B cell (primary cell): Measurements from ENCODE around the gene SHQ1. TPM values are rescaled to one million over a fixed set of nuclear protein-coding genes. Genes with fewer than 3 reads are reported as not detected.

Experiments
- ATAC-seq: fragments of 200-7000 bp; cut with Tn5 transposase; one replicate; pipeline ENCODE4 v1.10.0; 2021; ENCODE audit warnings: low read depth, mild to moderate bottlenecking, moderate number of reproducible peaks, moderate library complexity
- CTCF ChIA-PET: fragments of 350-600 bp; sonication (Branson Sonifier 250); formaldehyde crosslinking; loops from one replicate; lab custom pipeline; 2021; ENCODE audit warnings: antibody characterized with exemption, inconsistent platforms; lab: Charles Lee
- POLR2A ChIA-PET: fragments of 350-600 bp; sonication (Branson Sonifier 250); formaldehyde crosslinking; loops from one replicate; lab custom pipeline; 2021; ENCODE audit warnings: antibody characterized with exemption; lab: Charles Lee
- DNase-seq: peaks from one replicate; pipeline ENCODE4 v3.0.0; 2013
- H2AFZ ChIP-seq: 2 replicates; pipeline ENCODE4 v1.6.1; 2012; ENCODE audit warnings: mild to moderate bottlenecking, low read depth, low read length; ENCODE audit not compliant: insufficient read depth, poor library complexity, severe bottlenecking
- H3K27ac ChIP-seq, 2 donors: 1 replicate in 1 of 2; 2 replicates in 1 of 2; pipeline ENCODE4 v1.5.1; 2012 to 2013; ENCODE audit warnings: low read length in 2 of 2, mild to moderate bottlenecking in 2 of 2, moderate library complexity in 1 of 2
- H3K27me3 ChIP-seq, 4 experiments: fragments of 200-600 bp in 1 of 4; sonication (generic) in 1 of 4; replicated peaks in 1 of 4; 1 replicate in 2 of 4; 2 replicates in 2 of 4; pipeline versions ENCODE4 v1.6.1 to v1.7.0; 2013 to 2016; ENCODE audit warnings: low read length in 3 of 4, mild to moderate bottlenecking in 2 of 4, mixed read lengths in 1 of 4, moderate library complexity in 1 of 4; ENCODE audit not compliant: insufficient read depth in 4 of 4, control insufficient read depth in 3 of 4; ENCODE audit errors: control extremely low read depth in 1 of 4
- H3K36me3 ChIP-seq, 2 experiments: replicated peaks in 1 of 2; 1 replicate in 1 of 2; 2 replicates in 1 of 2; pipeline versions ENCODE4 v1.6.1 to v1.7.1; 2013; ENCODE audit warnings: low read length in 1 of 2; ENCODE audit not compliant: insufficient read depth in 2 of 2, control insufficient read depth in 1 of 2; ENCODE audit errors: control extremely low read depth in 1 of 2, extremely low read depth in 1 of 2
- H3K4me1 ChIP-seq, 2 donors: fragments of 200-600 bp in 1 of 2; sonication (generic) in 1 of 2; 1 replicate in 1 of 2; 2 replicates in 1 of 2; pipeline versions ENCODE4 v1.5.1 to v1.6.1; 2013 to 2017; ENCODE audit warnings: low read length in 2 of 2; ENCODE audit not compliant: control insufficient read depth in 2 of 2, insufficient read depth in 2 of 2
- H3K4me2 ChIP-seq: replicated peaks from 2 replicates; pipeline ENCODE3; 2012; ENCODE audit warnings: mild to moderate bottlenecking, low read depth, low read length; ENCODE audit not compliant: poor library complexity, severe bottlenecking
- H3K4me3 ChIP-seq, 5 experiments: fragments of 200-600 bp in 1 of 5; sonication (generic) in 1 of 5; 1 replicate in 3 of 5; 2 replicates in 2 of 5; pipeline versions ENCODE4 v1.5.1 to v1.7.0; 2011 to 2016; ENCODE audit warnings: low read length in 4 of 5, mild to moderate bottlenecking in 4 of 5, low read depth in 2 of 5, control low read depth in 1 of 5, moderate library complexity in 1 of 5; ENCODE audit not compliant: insufficient read depth in 1 of 5; ENCODE audit errors: control extremely low read depth in 1 of 5, extremely low read depth in 1 of 5
- H3K79me2 ChIP-seq: fragments of 200-600 bp; sonication (generic); one replicate; pipeline ENCODE4 v1.6.0; 2016; ENCODE audit warnings: low read length; ENCODE audit not compliant: control insufficient read depth, insufficient read depth
- H3K9ac ChIP-seq: fragments of 200-600 bp; sonication (generic); 2 replicates; pipeline ENCODE4 v1.6.1; 2017; ENCODE audit warnings: mild to moderate bottlenecking, low read length, moderate library complexity
- H3K9me3 ChIP-seq, 3 donors: one replicate each; pipeline versions ENCODE4 v1.6.1 to v1.7.1; 2013; ENCODE audit warnings: low read length in 2 of 3; ENCODE audit not compliant: control insufficient read depth in 2 of 3, insufficient read depth in 1 of 3; ENCODE audit errors: control extremely low read depth in 1 of 3
- H4K20me1 ChIP-seq: 2 replicates; pipeline ENCODE4 v1.6.0; 2012; ENCODE audit warnings: mild to moderate bottlenecking, low read length; ENCODE audit not compliant: insufficient read depth, control insufficient read depth, poor library complexity, severe bottlenecking
- H3K27ac Mint-ChIP-seq: one replicate; pipeline ENCODE4 v1.8.0; 2021; ENCODE audit warnings: mixed read lengths
- H3K27me3 Mint-ChIP-seq: one replicate; pipeline ENCODE4 v1.8.0; 2021; ENCODE audit warnings: mixed read lengths
- H3K4me1 Mint-ChIP-seq: one replicate; pipeline ENCODE4 v1.8.0; 2021; ENCODE audit warnings: mixed read lengths
- H3K4me3 Mint-ChIP-seq: one replicate; pipeline ENCODE4 v1.8.0; 2021; ENCODE audit warnings: mixed read lengths
- H3K9me3 Mint-ChIP-seq: one replicate; pipeline ENCODE4 v1.8.0; 2022; ENCODE audit warnings: mixed read lengths; ENCODE audit not compliant: insufficient read depth
- EZH2 ChIP-seq: IDR thresholded peaks from 2 replicates; pipeline ENCODE4 v1.6.1; 2012; ENCODE audit warnings: borderline replicate concordance, low read depth, mild to moderate bottlenecking, moderate library complexity, low read length; ENCODE audit not compliant: insufficient read depth, poor library complexity, severe bottlenecking
- WGBS: methylation state at CpG from one replicate; pipeline ENCODE4 v1.1.5; 2013; ENCODE audit warnings: missing lambda C conversion rate; ENCODE audit not compliant: insufficient coverage; 5-methylcytosine and 5-hydroxymethylcytosine counted together
- intact Hi-C: fragments of 100-400 bp; cut with micrococcal nuclease; formaldehyde crosslinking; loops from one replicate; pipeline ENCODE4 v1.10.0; 2022
- polyA plus RNA-seq: library from polyadenylated mRNA; depleted of rRNA; stranded (reverse); fragments of >200 nt; gene quantifications from 2 replicates; pipeline ENCODE4 v1.2.3, GENCODE V29; 2012
- total RNA-seq, 2 donors: library from RNA; stranded (reverse); fragments of 120-200 nt in 1 of 2; gene quantifications; 1 replicate in 1 of 2; 2 replicates in 1 of 2; pipeline versions ENCODE4 v1.2.3 to v1.2.4, GENCODE V29; 2013 to 2022
- TF ChIP-seq, protein P1 (sequence below): fragments of 200-600 bp; IDR thresholded peaks from one replicate; pipeline ENCODE4 v1.8.0; 2022; ENCODE audit warnings: antibody characterized with exemption, mild to moderate bottlenecking

SHQ1 gene
- total and polyA plus RNA-seq, 2 donors (not counting 1 experiment from before 2014, with no cell fraction given), result 3.6 to 32.0 TPM

DNA sequence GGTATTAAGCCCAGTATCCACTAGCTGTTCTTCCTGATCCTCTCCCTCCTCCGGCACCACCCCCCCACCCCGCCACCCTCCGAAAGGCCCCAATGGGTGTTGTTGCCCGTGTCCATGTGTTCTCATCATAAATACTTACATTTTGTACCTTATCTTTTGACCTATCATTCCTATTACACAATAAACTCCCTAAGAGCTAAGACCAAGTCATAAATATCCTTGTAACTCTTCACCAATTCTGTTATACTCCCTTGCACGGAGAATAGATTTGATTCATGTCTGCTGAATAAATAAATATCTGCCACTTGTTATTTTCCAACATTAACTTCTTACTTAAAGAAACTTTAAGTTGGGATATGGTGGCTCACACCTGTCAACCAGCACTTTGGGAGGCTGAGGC is 43.9 kb downstream of the SHQ1 start:
- Mint-ChIP-seq H3K27ac (no peak overlapping the region), H3K9me3 (no peaks in the 10 kb centered on the region), H3K4me1 (no peaks in the 10 kb centered on the region), H3K27me3 (no peaks in the 10 kb centered on the region), H3K4me3 (no peak overlapping the region)
- H3K27ac ChIP-seq, result no peak overlapping the region
- WGBS, result 79% methylated on average over 2 of the region's 5 CpGs
- no peak overlapping the region for H3K4me2 ChIP-seq
- H3K9me3 ChIP-seq, result no peaks in the 10 kb centered on the region
- CTCF ChIA-PET, result interaction anchor here (0.7 kb wide), 1 partner anchor 8 kb away, joined by 3 read pairs; no protein-coding TSS in a partner anchor
- no peaks in the 10 kb centered on the region for H3K27me3 ChIP-seq
- no peak overlapping the region for H3K4me3 ChIP-seq
- ATAC-seq (no peak), DNase-seq (no peak)
- H3K36me3 ChIP-seq, result peaks cover 0 to 3% of the 10 kb centered on the region in 2 experiments
- H3K4me1 ChIP-seq, result no peaks in the 10 kb centered on the region
- no peak overlapping the region for H2AFZ ChIP-seq
- TF ChIP-seq, protein P1, sequence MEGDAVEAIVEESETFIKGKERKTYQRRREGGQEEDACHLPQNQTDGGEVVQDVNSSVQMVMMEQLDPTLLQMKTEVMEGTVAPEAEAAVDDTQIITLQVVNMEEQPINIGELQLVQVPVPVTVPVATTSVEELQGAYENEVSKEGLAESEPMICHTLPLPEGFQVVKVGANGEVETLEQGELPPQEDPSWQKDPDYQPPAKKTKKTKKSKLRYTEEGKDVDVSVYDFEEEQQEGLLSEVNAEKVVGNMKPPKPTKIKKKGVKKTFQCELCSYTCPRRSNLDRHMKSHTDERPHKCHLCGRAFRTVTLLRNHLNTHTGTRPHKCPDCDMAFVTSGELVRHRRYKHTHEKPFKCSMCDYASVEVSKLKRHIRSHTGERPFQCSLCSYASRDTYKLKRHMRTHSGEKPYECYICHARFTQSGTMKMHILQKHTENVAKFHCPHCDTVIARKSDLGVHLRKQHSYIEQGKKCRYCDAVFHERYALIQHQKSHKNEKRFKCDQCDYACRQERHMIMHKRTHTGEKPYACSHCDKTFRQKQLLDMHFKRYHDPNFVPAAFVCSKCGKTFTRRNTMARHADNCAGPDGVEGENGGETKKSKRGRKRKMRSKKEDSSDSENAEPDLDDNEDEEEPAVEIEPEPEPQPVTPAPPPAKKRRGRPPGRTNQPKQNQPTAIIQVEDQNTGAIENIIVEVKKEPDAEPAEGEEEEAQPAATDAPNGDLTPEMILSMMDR, result no peak
- TF ChIP-seq EZH2, result no peak
- H3K79me2 ChIP-seq, result no peaks in the 10 kb centered on the region
- no peak overlapping the region for H3K9ac ChIP-seq
- H4K20me1 ChIP-seq, result no peaks in the 10 kb centered on the region
- intact Hi-C loops, result no loop called here
- POLR2A ChIA-PET, result no interaction called here

DNA sequence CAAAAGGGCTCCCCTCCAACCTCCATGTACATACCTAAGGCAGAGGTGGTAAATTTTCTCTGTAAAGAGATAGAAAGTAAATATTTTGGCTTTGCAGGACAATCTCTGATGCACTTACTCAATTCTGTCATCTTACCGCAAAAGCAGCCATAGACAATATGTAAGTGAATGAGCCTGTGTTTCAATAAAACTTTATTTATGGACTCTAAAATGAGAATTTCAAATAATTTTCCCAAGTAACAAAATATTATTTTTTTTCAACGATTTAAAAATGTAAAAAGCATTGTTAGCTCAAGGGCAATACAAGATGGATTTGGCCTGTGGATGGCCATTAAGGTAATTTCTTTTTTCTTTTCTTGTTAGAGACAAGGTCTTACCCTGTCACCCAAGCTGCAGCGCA is 44.7 kb downstream of the SHQ1 start:
- ChIA-PET CTCF (interaction anchor here (0.7 kb wide), 1 partner anchor 8 kb away, joined by 3 read pairs; no protein-coding TSS in a partner anchor), POLR2A (no interaction called here)
- intact Hi-C loops, result no loop called here
- no peak overlapping the region for H3K27ac Mint-ChIP-seq
- Histone ChIP-seq H3K9ac (no peak overlapping the region), H4K20me1 (no peaks in the 10 kb centered on the region), H2AFZ (no peak overlapping the region), H3K27ac (no peak overlapping the region), H3K9me3 (no peaks in the 10 kb centered on the region), H3K4me1 (no peaks in the 10 kb centered on the region), H3K4me2 (no peak overlapping the region), H3K27me3 (no peaks in the 10 kb centered on the region), H3K79me2 (no peaks in the 10 kb centered on the region), H3K4me3 (no peak overlapping the region), H3K36me3 (peaks cover 0 to 3% of the 10 kb centered on the region in 2 experiments)
- ATAC-seq, result no peak
- H3K4me1 Mint-ChIP-seq, result no peaks in the 10 kb centered on the region
- WGBS, result 100% methylated on average over 1 of the region's 3 CpGs
- no peak for TF ChIP-seq EZH2
- TF ChIP-seq, protein P1, result no peak
- H3K27me3 Mint-ChIP-seq, result no peaks in the 10 kb centered on the region
- no peak overlapping the region for H3K4me3 Mint-ChIP-seq
- DNase-seq, result no peak
- H3K9me3 Mint-ChIP-seq, result no peaks in the 10 kb centered on the region
